Activated CD8-positive, alpha-beta T cell treated with anti-CD3 and anti-CD28 coated beads for 36 hours (primary cell): ENCODE data around the gene NFATC2IP. TPM values are rescaled to one million over a fixed set of nuclear protein-coding genes. Genes with fewer than 3 reads are reported as not detected.
"Not testable (repeated sequence)": the region's sequence is repeated elsewhere in the genome, so short reads cannot be mapped to it uniquely, and the experiment has no call there.

ENCODE experiments used
- ATAC-seq: fragments of 200-7000 bp; cut with Tn5 transposase; one replicate; pipeline ENCODE4 v1.10.0; 2021; ENCODE audit warnings: mild to moderate bottlenecking, moderate library complexity
- CTCF ChIA-PET: fragments of 350-600 bp; sonication (Branson Sonifier 250); formaldehyde crosslinking; loops from one replicate; lab custom pipeline; 2021; ENCODE audit warnings: antibody characterized with exemption; lab: Charles Lee
- POLR2A ChIA-PET: fragments of 350-600 bp; sonication (Branson Sonifier 250); formaldehyde crosslinking; loops from one replicate; lab custom pipeline; 2021; ENCODE audit warnings: antibody characterized with exemption; lab: Charles Lee
- DNase-seq: peaks from one replicate; pipeline ENCODE4 v3.0.0-alpha.2; 2020
- H3K27ac Mint-ChIP-seq: one replicate; pipeline ENCODE4 v1.8.0; 2021; ENCODE audit warnings: mild to moderate bottlenecking, mixed read lengths
- H3K27me3 Mint-ChIP-seq: one replicate; pipeline ENCODE4 v1.8.0; 2021; ENCODE audit warnings: mixed read lengths
- H3K36me3 Mint-ChIP-seq: one replicate; pipeline ENCODE4 v1.8.0; 2021; ENCODE audit warnings: low read depth, mixed read lengths
- H3K4me1 Mint-ChIP-seq: one replicate; pipeline ENCODE4 v1.8.0; 2021; ENCODE audit warnings: low read depth, mixed read lengths
- H3K4me3 Mint-ChIP-seq: one replicate; pipeline ENCODE4 v1.8.0; 2021; ENCODE audit warnings: mild to moderate bottlenecking, moderate library complexity, mixed read lengths
- H3K9me3 Mint-ChIP-seq: one replicate; pipeline ENCODE4 v1.8.0; 2021; ENCODE audit warnings: mixed read lengths
- intact Hi-C: fragments of 100-400 bp; cut with micrococcal nuclease; formaldehyde crosslinking; loops from one replicate; pipeline ENCODE4 v1.10.0; 2022
- total RNA-seq, 2 experiments: library from RNA; stranded (reverse); gene quantifications; one replicate each; pipeline ENCODE4 v1.2.3, GENCODE V29; 2021
- TF ChIP-seq, protein P1 (sequence below): fragments of 200-600 bp; IDR thresholded peaks from one replicate; pipeline ENCODE4 v1.8.0; 2022; ENCODE audit warnings: antibody characterized with exemption, mild to moderate bottlenecking

The NFATC2IP gene
- total RNA-seq, 2 experiments from 2014 or later: 63.8 to 71.8 TPM

DNA sequence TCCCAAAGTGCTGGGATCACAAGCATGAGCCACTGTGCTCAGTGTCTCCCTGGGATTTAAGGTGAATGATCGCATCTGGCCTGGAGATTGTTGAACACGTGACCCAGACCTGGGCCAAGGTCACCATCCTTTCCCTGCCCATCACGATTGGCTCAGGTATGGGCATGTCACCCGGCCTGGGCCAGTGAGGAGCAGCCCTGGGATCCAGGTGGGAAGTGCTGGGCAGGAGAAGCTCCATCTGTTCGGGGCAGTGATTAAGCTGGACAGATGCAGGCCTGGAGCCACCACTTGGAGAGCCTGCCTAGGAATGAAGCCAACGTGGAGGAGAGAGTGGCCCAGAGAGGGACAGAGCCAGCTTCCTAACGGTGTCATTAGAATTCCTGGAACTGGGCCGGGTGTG lies 41.0 kb downstream of the NFATC2IP start:
- TF ChIP-seq, protein P1, sequence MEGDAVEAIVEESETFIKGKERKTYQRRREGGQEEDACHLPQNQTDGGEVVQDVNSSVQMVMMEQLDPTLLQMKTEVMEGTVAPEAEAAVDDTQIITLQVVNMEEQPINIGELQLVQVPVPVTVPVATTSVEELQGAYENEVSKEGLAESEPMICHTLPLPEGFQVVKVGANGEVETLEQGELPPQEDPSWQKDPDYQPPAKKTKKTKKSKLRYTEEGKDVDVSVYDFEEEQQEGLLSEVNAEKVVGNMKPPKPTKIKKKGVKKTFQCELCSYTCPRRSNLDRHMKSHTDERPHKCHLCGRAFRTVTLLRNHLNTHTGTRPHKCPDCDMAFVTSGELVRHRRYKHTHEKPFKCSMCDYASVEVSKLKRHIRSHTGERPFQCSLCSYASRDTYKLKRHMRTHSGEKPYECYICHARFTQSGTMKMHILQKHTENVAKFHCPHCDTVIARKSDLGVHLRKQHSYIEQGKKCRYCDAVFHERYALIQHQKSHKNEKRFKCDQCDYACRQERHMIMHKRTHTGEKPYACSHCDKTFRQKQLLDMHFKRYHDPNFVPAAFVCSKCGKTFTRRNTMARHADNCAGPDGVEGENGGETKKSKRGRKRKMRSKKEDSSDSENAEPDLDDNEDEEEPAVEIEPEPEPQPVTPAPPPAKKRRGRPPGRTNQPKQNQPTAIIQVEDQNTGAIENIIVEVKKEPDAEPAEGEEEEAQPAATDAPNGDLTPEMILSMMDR: no peak
- Mint-ChIP-seq H3K36me3 (peaks cover 50% of the 10 kb centered on the region), H3K27me3 (no peaks in the 10 kb centered on the region), H3K4me3 (no peak overlapping the region), H3K4me1 (peaks cover 52% of the 10 kb centered on the region), H3K9me3 (peaks cover 8% of the 10 kb centered on the region), H3K27ac (peak overlapping the region; percentile 49)
- DNase-seq (no peak), ATAC-seq (no peak)
- intact Hi-C loops: no loop called here
- CTCF ChIA-PET: interaction anchor here (1.1 kb wide), 1 partner anchor 14 kb away, joined by 3 read pairs; no protein-coding TSS in a partner anchor
- POLR2A ChIA-PET: interaction anchor here (0.6 to 12.0 kb wide), 2 partner anchors 9 to 31 kb away, joined by 3 to 97 read pairs; no protein-coding TSS in a partner anchor

DNA sequence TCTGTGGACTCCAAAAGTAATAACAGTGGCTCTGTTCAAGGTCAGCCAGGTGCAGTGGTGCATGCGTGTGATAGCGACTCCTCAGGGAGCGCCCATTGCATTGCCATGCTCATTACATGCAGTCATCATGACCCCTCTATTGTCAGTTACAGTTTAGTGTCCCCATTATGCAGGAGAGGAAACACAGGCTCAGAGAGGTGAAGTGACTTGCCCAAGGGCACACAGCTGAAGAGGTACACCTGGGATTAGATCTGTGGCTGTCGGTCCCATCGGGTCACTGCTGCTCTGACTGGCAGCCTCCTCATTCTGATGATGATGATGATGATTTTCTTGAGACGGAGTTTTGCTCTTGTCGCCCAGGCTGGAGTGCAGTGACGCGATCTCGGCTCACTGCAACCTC lies 41.8 kb downstream of the NFATC2IP start:
- POLR2A ChIA-PET: interaction anchor here (1.2 to 12.0 kb wide), 3 partner anchors 15 to 37 kb away, joined by 7 to 97 read pairs (median 7); no protein-coding TSS in a partner anchor
- peaks cover 42% of the 10 kb centered on the region for H3K36me3 Mint-ChIP-seq
- peaks cover 47% of the 10 kb centered on the region for H3K4me1 Mint-ChIP-seq
- TF ChIP-seq, protein P1: no peak
- no peaks in the 10 kb centered on the region for H3K27me3 Mint-ChIP-seq
- peak overlapping the region; percentile 35 for H3K27ac Mint-ChIP-seq
- ATAC-seq (no peak), DNase-seq (no peak)
- peaks cover 2% of the 10 kb centered on the region for H3K9me3 Mint-ChIP-seq
- CTCF ChIA-PET: no interaction called here
- no peak overlapping the region for H3K4me3 Mint-ChIP-seq
- intact Hi-C loops: no loop called here

DNA sequence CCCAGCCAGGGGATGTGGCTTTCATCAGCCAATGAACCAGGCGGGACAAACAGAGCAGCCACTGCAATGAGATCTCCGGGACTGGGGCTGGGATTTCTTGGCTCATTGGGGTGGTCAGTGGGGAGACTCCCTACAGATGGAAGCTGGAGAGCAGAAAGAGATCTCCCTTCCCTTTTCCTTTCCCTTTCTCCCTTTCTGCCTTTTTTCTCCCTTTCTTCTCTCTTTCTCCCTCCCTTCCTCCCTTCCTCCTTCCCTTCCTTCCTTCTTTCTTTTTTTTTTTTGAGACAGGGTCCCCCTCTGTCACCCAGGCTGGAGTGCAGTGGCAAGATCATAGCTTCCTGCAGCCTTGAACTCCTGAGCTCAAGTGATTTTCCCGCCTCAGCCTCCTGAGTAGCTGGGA lies 48.1 kb downstream of the NFATC2IP start:
- Mint-ChIP-seq H3K4me1 (peaks cover 16% of the 10 kb centered on the region), H3K9me3 (no peaks in the 10 kb centered on the region), H3K4me3 (no peak overlapping the region), H3K27ac (no peak overlapping the region), H3K27me3 (no peaks in the 10 kb centered on the region), H3K36me3 (no peaks in the 10 kb centered on the region)
- no peak for ATAC-seq
- CTCF ChIA-PET: interaction anchor here (1.5 kb wide), 1 partner anchor 9 kb away, joined by 5 read pairs; no protein-coding TSS in a partner anchor
- no peak for DNase-seq
- intact Hi-C loops: loop anchor here (1.0 kb wide), 1 partner anchor 9 kb away; no protein-coding TSS in a partner anchor
- TF ChIP-seq, protein P1: no peak
- POLR2A ChIA-PET: interaction anchor here (0.6 to 1.0 kb wide), 2 partner anchors 10 to 24 kb away, joined by 3 read pairs; partner anchors contain the start of gene SPNS1

DNA sequence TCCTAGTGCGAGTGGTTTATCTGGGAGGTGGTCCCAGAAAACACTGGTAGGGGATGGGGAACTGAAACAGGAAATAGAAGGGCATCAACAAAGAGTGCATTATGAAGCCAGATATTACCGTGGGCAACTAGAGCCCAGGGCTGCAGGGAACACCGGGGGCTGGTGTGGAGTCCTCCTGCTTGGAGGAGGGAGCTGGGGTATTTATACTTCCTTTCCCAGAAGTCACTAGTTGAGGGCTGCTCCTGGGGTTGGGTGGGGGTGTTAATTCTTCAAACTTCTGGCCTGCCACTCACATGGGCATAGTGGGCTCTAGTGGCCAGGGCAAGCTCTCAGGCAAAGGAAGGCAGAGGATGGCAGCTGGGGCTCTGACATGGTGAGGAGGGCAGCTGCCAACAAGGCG lies 48.8 kb downstream of the NFATC2IP start:
- no peaks in the 10 kb centered on the region for H3K9me3 Mint-ChIP-seq
- DNase-seq (no peak), ATAC-seq (no peak)
- intact Hi-C loops: loop anchor here (1.0 kb wide), 1 partner anchor 9 kb away; no protein-coding TSS in a partner anchor
- H3K27me3 Mint-ChIP-seq: no peaks in the 10 kb centered on the region
- H3K27ac Mint-ChIP-seq: no peak overlapping the region
- H3K4me1 Mint-ChIP-seq: peaks cover 13% of the 10 kb centered on the region
- TF ChIP-seq, protein P1: no peak
- H3K4me3 Mint-ChIP-seq: no peak overlapping the region
- no peaks in the 10 kb centered on the region for H3K36me3 Mint-ChIP-seq
- ChIA-PET CTCF (interaction anchor here (0.7 to 1.5 kb wide), 3 partner anchors 9 to 30 kb away, joined by 3 to 5 read pairs (median 4); no protein-coding TSS in a partner anchor), POLR2A (no interaction called here)

DNA sequence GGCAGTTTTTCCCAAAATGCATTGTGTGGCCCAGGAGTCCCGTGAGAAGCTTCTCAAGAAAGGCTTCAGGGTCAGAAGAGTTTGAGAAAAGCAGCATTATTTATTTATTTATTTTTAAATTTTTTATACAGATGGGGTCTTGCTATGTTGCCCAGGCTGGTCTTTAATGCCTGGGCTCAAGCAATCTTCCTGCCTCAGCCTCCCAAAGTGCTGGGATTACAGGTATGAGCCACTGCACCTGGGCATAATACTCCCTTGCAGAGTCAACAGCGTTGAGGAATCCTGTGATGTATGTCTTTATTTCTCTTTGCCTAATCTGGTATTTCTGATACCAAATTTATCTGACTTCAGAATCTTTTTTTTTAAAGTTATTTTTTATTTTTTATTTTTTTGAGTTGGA lies 49.3 kb downstream of the NFATC2IP start:
- ATAC-seq (no peak), DNase-seq (no peak)
- Mint-ChIP-seq H3K4me3 (no peak overlapping the region), H3K9me3 (no peaks in the 10 kb centered on the region), H3K36me3 (no peaks in the 10 kb centered on the region), H3K4me1 (peaks cover 14% of the 10 kb centered on the region), H3K27me3 (no peaks in the 10 kb centered on the region), H3K27ac (no peak overlapping the region)
- intact Hi-C loops: no loop called here
- TF ChIP-seq, protein P1: no peak
- ChIA-PET CTCF (interaction anchor here (0.7 to 1.5 kb wide), 3 partner anchors 8 to 29 kb away, joined by 3 to 5 read pairs (median 4); no protein-coding TSS in a partner anchor), POLR2A (no interaction called here)

DNA sequence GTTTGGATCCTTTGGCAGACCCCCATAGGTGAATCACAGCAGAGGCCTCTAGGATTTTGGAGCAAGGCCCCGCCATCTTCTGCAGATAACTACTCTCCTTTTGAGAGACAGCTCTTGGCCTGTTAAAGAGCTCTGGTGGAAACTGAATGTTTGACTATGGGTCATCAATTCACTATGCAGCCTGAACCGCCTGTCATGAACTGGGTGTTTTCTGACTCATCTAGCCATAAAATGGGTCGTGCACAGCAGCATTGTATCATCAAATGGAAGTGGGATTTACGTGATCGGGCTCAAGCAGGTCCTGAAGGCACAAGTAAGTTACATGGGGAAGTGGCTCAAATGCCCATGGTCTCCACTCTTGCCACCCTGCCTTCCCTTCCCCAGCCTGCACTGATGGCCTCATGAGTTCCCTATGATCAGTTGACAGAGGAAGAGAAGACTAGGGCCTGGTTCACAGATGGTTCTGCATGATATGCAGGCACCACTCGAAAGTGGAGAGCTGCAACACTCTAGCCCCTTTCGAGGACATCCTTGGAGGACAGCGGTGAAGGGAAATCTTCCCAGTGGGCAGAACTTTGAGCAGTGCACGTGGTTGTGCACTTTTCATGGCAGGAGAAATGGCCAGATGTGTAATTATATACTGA lies 53.9 kb downstream of the NFATC2IP start:
- ATAC-seq, CTCF ChIA-PET, H3K4me3 Mint-ChIP-seq: not testable (repeated sequence)

More for the DNA sequence above, 53.9 kb downstream of the NFATC2IP start:
- H3K36me3 Mint-ChIP-seq, H3K27ac Mint-ChIP-seq, POLR2A ChIA-PET, DNase-seq, H3K27me3 Mint-ChIP-seq, intact Hi-C loops, H3K9me3 Mint-ChIP-seq: not testable (repeated sequence)
- peaks cover 30% of the 10 kb centered on the region for H3K4me1 Mint-ChIP-seq
